BJ (cell line): ENCODE measurements around the gene DIP2B. TPM values are rescaled to one million over a fixed set of nuclear protein-coding genes. Genes with fewer than 3 reads are reported as not detected.

ENCODE experiments used
- CTCF ChIA-PET: fragments of 350-600 bp; formaldehyde crosslinking; extraction: SDS; loops from one replicate; lab custom pipeline; 2021; ENCODE audit warnings: antibody characterized with exemption, inconsistent platforms; lab: Yijun Ruan, JAX
- POLR2A ChIA-PET: fragments of 300-600 bp; sonication (Branson Sonifier 250); formaldehyde crosslinking; extraction: SDS; loops from one replicate; lab custom pipeline; 2021; ENCODE audit warnings: antibody characterized with exemption; lab: Charles Lee
- DNase-seq: peaks from one replicate; pipeline ENCODE4 v3.0.0-alpha.2; 2011; ENCODE audit warnings: low read depth
- H3K27me3 ChIP-seq: 2 replicates; pipeline ENCODE4 v1.6.0; 2011; ENCODE audit warnings: low read length; ENCODE audit not compliant: control insufficient read depth, insufficient read depth
- H3K36me3 ChIP-seq: 2 replicates; pipeline ENCODE4 v1.5.1; 2011; ENCODE audit warnings: low read length; ENCODE audit not compliant: control insufficient read depth, insufficient read depth
- H3K4me3 ChIP-seq: 2 replicates; pipeline ENCODE4 v1.5.1; 2011; ENCODE audit warnings: low read depth, mild to moderate bottlenecking, control low read depth, low read length
- polyA plus RNA-seq: library from polyadenylated mRNA; depleted of rRNA; stranded (reverse); fragments of >200 nt; gene quantifications from 2 replicates; pipeline ENCODE4 v1.2.3, GENCODE V29; 2011
- TF ChIP-seq, protein P1 (sequence below): IDR thresholded peaks from 2 replicates; pipeline ENCODE4 v1.5.1; 2011; ENCODE audit warnings: low read depth, mild to moderate bottlenecking, control low read depth, inconsistent platforms, low read length, moderate library complexity; ENCODE audit not compliant: insufficient read depth

The DIP2B gene
- polyA plus RNA-seq, 1 experiment, result 13.2 TPM

DNA sequence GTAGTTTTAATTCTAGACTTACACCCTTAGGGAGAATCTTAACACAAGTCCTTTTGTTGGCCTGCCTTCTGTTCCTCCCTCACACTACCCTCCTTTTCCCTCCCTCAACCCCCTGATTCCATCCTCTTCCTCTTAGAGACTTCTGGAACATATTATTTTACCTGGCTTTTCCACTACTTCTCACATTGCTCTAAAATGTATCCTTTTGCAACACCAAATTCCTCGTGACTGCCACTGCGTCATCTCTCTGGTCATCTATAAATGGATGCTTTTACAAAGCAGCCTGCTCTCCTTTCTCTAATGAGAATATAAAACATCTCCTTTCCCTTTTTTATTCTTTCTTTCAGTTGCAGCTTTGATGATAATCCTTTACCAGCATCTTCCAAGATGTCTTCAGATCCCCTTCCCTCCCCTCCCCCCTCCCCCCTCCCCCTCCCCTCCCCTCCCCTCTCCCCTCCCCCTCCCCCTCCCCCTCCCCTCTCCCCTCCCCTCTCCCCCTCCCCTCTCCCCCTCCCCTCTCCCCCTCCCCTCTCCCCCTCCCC is 93.6 kb downstream of the DIP2B start:
- DNase-seq, result no peak
- Histone ChIP-seq H3K4me3 (no peak overlapping the region), H3K27me3 (no peaks in the 10 kb centered on the region), H3K36me3 (no peaks in the 10 kb centered on the region)
- TF ChIP-seq, protein P1, sequence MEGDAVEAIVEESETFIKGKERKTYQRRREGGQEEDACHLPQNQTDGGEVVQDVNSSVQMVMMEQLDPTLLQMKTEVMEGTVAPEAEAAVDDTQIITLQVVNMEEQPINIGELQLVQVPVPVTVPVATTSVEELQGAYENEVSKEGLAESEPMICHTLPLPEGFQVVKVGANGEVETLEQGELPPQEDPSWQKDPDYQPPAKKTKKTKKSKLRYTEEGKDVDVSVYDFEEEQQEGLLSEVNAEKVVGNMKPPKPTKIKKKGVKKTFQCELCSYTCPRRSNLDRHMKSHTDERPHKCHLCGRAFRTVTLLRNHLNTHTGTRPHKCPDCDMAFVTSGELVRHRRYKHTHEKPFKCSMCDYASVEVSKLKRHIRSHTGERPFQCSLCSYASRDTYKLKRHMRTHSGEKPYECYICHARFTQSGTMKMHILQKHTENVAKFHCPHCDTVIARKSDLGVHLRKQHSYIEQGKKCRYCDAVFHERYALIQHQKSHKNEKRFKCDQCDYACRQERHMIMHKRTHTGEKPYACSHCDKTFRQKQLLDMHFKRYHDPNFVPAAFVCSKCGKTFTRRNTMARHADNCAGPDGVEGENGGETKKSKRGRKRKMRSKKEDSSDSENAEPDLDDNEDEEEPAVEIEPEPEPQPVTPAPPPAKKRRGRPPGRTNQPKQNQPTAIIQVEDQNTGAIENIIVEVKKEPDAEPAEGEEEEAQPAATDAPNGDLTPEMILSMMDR, result no peak
- ChIA-PET CTCF (no interaction called here), POLR2A (no interaction called here)

DNA sequence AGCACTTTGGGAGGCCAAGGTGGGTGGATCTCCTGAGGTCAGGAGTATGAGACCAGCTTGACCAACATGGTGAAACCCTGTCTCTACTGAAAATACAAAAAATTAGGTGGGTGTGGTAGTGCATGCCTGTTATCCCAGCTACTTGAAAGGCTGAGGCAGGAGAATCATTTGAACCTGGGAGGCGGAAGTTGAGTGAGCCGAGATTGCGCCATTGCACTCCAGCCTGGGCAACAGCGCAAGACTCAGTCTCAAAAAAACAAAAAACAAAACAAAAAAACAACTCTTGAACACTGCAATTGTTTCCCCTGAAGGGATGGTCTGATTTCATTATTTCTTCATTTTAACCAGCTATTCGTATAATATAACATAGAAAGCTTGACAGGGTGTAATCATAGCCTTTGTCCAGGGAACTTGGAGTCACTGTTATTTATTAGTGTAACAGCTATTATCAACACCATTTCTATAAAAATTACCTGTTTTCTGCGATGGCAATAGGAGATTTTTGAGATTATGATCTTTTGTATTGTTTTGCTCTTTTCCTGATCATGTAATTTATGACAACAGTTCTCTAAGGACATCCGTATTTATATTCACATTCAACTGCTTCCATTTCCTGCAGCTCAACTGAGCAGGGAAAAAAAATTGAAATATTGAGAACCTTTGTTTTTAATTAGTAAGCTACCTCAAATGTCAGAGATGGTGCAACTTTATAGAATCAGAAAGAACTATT is 94.7 kb downstream of the DIP2B start:
- POLR2A ChIA-PET, result no interaction called here
- Histone ChIP-seq H3K36me3 (no peaks in the 10 kb centered on the region), H3K4me3 (no peak overlapping the region), H3K27me3 (no peaks in the 10 kb centered on the region)
- CTCF ChIA-PET, result interaction anchor here (1.6 kb wide), 1 partner anchor 15 kb away, joined by 3 read pairs; no protein-coding TSS in a partner anchor
- no peak for DNase-seq
- TF ChIP-seq, protein P1, result no peak

DNA sequence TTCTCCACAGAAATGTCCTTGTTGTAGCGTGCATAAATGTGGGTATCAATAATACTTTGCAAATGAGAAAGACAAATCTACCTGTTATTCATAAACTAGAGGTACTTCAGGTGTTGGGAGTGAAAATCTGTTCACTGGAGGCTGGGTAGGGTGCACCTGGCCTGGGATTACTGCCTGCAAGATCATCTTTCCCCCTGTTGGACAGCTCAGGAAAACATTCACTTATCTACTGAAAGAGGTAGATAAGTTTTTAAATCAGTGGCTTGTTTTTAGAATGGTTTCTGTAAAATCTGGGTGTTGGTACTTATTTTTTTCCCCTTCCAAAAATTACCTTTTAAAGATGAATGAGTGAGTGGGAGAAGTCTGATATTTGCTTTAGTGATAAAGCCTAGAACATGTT is 95.6 kb downstream of the DIP2B start:
- CTCF ChIA-PET, result interaction anchor here (0.5 to 1.6 kb wide), 3 partner anchors 11 to 61 kb away, joined by 3 read pairs; no protein-coding TSS in a partner anchor

DNA sequence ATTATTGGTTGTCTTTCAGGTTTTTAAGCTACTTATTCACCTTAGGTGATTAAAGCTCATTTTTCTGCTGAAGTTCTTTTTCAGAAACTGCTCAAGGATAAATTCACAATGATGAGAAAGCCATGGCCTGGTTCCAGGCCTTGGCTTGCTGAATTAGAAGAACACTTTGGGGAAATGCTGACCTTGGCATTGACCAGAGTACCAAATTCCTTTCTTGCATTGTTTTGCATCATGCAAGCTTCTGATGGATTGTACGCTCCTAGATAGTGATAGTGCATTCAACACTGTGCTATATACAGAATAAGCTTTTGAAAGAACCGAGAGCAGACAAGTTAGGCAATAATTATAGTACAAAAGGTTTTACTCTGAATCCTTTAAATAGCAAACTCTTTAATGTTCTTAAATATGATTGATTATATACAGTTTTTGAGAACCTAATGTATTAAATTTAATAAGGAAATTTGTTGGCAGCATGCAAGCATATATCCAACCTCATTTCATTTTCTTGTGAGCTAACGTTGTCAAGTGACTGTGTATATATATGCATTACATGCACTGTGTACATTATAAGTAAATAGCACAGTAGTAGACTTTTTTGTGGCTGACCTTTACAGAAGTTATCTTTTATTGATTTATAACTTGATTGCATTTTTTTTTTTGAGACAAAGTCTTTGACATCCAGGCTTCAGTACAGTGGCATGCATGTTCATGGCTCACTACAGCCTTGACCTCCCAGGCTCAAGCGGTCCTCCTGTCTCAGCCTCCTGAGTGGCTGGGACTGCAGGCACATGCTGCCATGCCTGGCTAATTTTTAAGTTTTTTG is 99.2 kb downstream of the DIP2B start:
- DNase-seq, result no peak
- H3K4me3 ChIP-seq, result no peak overlapping the region
- H3K36me3 ChIP-seq, result no peaks in the 10 kb centered on the region
- no peaks in the 10 kb centered on the region for H3K27me3 ChIP-seq
- ChIA-PET CTCF (interaction anchor here (0.9 to 1.2 kb wide), 2 partner anchors 10 to 99 kb away, joined by 3 to 4 read pairs; partner anchors contain the start of gene DIP2B), POLR2A (no interaction called here)
- TF ChIP-seq, protein P1, result no peak

More for the DNA sequence above, 95.6 kb downstream of the DIP2B start:
- Histone ChIP-seq H3K4me3 (no peak overlapping the region), H3K36me3 (no peaks in the 10 kb centered on the region), H3K27me3 (no peaks in the 10 kb centered on the region)
- TF ChIP-seq, protein P1, result no peak
- DNase-seq, result no peak
- POLR2A ChIA-PET, result interaction anchor here (0.7 kb wide), 1 partner anchor 42 kb away, joined by 3 read pairs; no protein-coding TSS in a partner anchor

DNA sequence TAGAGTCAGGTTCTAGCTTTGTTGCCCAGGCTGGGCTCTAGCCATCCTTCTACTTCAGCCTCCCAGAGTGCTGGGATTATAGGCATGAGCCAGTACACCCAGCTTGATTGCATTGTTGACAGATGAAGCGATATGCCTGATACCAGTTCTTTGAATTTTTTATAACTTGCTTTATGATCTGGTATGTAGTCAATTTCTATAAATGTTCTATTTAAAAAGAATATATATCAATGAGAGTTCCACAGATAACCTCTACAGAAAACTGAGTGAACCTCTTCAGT is 99.8 kb downstream of the DIP2B start:
- Histone ChIP-seq H3K4me3 (no peak overlapping the region), H3K36me3 (no peaks in the 10 kb centered on the region), H3K27me3 (no peaks in the 10 kb centered on the region)
- ChIA-PET CTCF (no interaction called here), POLR2A (no interaction called here)
- TF ChIP-seq, protein P1, result no peak
- DNase-seq, result no peak
